GM21367 (cell line): ENCODE measurements around the gene MX1.
"Not testable (repeated sequence)": the region's sequence is repeated elsewhere in the genome, so short reads cannot be mapped to it uniquely, and the experiment has no call there.

ENCODE experiments used
- ATAC-seq: cut with Tn5 transposase; IDR thresholded peaks from one replicate; pipeline ENCODE4 v1.9.1; 2021; ENCODE audit not compliant: unreplicated experiment

The MX1 gene

DNA sequence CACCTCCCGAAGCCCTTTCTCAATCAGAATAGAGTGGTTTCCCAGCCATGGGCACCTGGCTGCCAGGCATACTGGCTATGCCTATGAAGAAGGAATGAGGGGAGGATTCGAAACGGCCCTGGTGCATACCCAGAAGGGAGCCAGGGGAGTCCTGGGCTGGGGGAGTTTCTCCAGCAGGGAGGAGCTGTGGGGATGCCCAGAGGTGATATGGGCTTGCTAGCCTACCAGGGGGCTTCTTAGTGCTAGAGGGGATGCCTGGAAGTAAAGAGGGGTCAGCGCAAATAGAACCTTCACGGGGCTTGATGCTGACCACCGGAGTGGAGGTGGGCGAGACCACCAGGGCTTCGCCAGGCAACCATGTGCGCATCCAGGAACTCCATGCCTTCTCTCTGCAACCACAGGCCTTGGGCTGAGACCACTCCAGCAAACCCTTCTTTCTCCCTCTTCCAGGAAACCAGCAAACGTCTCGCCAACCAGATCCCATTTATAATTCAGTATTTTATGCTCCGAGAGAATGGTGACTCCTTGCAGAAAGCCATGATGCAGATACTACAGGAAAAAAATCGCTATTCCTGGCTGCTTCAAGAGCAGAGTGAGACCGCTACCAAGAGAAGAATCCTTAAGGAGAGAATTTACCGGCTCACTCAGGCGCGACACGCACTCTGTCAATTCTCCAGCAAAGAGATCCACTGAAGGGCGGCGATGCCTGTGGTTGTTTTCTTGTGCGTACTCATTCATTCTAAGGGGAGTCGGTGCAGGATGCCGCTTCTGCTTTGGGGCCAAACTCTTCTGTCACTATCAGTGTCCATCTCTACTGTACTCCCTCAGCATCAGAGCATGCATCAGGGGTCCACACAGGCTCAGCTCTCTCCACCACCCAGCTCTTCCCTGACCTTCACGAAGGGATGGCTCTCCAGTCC lies 18.2 kb upstream of the MX1 start:
- ATAC-seq: no peak

DNA sequence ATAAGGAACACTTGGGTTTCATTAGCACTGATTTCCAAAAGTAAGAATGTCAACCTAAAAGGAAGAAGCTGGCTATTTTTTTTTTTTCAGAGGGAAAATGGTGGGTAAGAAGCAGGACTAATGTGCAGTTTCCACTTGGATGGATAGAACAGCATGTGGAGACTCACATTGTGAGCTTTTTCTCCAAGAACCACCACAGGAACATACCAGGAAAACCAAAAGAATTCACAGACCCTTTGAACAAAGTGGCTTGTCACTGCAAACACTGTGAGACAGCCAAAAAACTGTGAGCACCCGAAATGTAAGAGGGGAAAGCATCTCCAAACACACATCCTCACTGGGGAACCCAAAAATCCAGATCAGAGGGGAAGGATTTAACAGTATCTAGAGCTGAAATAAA lies 15.7 kb upstream of the MX1 start:
- no peak for ATAC-seq

DNA sequence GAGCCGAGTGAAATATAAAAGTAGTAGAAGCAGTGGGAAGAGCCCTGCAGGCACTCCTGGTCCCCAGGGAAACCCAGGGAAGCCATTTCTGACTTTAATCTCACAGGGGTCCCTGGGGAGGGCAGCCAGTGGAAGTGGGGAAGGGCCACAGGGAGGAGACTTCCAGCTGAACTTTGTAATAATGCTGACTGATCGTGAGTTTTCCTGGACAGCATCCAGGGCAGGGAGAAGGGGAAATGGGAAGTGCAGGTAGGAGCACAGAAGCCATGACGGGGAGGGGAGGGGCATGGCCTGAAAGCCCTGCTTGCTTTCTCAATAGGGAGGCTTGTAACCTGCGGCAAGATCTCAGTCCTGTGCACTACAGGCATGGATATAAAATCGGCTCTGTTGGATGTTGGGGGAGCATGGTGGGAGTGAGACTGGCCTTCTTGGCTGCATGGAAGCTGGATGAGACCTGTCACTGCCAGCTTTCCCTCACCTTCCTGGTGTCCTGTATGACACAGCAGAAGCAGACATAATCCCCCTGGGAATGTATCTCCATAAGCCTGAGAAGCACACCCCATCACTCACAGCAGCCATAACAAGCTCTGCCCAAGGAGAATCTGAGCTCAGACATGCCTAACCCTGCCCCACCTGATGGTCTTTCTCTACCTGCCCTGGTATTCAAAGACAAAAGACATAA lies 15.1 kb upstream of the MX1 start:
- no peak for ATAC-seq

DNA sequence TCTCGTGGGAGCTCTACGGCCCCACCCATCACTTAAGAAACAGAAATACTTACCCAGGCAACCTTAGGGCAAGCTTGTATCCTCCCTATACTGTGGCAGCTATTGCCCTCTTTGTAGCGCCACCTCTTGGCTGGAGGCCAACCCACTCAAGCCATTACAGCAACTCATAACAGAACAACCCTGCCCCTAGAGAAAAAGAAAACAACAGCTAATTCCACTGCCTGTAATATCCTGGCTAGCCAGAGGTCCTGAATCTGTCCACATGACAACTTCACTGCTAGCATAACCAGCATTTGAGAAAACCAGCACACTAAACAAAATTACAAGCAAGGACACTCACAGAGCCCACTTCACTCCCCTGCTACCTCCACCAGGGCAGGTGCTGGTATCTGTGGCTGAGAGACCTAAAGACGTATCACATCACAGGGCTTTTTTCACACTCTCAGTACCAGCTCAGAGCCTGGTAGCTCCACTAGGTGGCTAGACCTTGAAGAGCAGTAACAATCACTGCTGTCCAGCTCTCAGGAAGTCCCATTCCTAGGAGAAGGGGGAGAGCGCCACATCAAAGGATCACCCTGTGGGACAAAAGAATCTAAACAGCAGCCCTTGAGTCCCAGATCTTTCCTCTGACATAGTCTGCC lies 14.5 kb upstream of the MX1 start:
- no peak for ATAC-seq

DNA sequence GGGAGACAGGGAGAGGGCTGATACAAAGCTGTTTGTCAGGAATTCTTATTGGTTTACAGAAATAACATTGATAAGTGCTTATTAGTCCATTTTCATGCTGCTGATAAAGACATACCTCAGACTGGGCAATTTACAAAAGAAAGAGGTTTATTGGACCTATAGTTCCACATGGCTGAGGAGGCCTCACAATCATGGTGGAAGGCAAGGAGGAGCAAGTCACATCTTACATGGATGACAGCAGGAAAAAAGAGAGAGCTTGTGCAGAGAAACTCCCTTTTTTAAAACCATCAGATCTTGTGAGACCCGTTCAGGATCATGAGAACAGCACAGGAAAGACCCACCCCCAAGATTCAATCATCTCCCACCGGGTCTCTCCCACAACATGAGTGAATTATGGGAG lies 8.5 kb upstream of the MX1 start:
- ATAC-seq: not testable (repeated sequence)

DNA sequence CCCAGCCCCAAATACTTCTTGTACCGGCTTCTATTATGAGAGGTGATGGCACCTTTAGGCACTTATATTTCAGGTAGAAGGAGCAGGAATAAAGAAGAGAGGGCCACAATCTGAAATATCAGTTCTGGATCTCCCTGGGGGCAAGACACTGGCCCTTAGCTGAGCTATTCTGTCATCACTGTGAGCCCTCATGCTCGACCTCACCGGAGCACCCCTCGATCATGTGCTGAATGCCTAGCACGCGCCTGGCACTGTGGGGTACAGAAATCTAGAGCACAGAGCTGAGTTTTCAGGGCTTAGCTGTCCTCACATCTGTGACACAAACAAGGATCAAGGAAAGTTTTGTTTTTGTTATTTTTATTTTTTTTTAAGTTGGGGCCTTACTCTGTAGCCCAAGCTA lies 7.6 kb upstream of the MX1 start:
- no peak for ATAC-seq

DNA sequence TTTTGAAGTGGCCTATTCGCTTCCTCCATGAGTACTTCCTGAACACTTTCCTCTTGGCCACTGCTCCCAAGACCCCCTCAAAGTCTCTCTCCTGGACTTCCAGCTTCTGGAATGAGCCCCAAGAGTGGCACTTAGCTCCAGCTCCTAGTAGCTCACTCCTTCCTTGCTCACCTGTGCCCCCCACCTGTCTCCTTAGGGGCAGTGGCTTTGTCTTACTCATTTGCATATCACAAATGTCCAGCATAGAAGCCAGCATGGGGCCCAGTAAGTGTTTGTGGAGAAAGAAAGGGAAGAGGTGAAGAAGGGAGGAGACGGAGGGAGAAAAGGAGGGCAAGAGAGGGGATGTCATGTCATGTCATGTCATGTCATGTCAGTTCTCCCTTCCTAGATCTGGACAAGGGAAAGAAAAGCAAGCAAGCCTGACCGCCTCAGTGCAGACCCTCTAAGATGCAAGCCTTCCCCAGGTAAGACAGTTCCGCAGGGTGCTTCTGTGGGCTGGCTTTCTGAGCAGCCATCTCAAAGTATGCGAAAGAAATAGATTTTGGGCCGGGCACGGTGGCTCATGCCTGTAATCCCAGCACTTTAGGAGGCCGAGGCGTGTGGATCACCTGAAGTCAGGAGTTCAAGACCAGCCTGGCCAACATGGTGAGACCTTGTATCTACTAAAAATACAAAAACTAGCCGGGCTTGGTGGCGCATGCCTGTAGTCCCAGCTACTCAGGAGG lies 6.9 kb upstream of the MX1 start:
- ATAC-seq: no peak

DNA sequence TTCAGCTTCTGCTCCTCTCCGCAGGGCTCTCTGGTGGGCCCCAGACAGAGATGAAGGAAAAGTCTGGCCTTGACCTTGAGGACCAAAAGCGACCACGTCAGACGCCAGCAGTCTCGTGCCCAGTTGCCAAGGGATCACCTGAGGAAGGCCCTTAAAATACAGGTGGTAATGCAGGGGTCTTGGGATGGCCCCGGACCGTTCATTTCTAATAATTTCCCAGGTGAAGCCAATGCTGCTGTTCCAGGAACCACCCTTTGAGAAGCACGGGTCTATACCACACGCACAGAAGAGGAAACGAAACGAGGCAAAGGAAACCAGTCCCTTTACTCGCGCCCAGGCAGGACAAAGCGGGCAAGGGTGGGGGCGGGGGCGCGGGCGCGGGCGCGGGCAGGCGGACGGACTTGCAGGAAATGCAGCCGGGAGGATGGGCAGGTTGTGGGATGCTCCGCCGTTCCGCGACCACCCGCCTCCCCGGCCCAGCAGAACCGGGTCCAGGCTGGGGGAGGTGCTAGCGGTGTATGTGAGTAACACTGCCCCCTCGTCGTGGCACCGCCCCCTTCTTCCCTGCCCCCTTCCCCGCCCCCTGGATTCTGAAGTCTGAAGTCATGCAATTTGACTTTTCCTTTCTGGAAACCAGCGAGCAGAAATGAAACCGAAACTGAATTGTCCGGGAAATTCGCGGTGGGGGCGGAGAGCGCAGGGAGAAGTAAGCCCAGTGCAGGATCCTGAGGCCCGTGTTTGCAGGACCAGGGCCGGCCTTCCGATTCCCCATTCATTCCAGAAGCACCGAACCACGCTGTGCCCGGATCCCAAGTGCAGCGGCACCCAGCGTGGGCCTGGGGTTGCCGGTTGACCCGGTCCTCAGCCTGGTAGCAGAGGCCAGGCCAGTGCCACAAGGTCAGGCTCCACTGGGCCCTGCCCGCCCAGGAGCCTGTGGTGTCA lies 5.8 kb upstream of the MX1 start:
- ATAC-seq: peak; percentile 80

DNA sequence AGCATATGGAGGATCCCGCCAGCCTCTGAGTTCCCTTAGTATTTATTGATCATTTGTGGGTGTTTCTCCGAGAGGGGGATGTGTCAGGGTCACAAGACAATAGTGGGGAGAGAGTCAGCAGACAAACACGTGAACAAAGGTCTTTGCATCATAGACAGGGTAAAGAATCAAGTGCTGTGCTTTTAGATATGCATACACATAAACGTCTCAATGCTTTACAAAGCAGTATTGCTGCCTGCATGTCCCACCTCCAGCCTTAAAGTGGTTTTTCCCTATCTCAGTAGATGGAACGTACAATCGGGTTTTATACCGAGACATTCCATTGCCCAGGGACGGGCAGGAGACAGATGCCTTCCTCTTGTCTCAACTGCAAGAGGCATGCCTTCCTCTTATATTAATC lies 5.0 kb upstream of the MX1 start:
- ATAC-seq: not testable (repeated sequence)

DNA sequence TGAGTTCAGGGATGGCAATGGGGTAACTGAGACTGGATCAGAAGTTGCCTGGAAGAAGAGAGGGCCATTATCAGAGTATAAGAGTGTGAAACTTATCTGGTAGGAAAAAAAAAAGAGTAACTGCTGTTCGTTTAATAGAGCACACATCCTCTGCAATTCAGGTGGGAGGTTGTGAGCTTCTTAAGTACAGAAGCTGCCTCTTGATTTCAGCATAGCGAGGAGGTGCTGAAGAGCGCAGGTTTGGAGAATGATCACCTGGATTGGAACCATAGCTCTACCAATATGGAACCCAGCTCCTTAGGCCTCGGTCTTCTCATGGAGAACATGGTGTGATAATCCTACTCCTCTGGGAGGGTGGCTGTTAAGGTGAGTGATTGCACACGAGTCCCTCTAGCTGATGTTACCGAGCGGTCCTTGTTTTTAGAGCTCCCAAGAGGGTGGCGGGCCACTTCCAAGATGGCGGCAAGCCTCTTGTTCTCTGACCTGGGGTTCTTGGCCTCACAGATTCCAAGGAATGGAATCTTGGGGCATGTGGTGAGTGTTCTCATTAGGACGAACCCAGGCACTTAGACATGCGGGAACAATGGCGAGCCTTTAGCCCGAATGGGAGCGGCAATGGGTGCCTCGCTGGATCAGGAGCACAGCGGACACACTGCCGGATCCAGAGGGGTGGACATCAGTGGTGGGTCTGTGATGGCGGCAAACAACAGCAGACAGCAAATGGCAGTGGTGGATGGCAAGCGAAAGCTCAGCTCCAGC lies 3.3 kb upstream of the MX1 start:
- no peak for ATAC-seq

DNA sequence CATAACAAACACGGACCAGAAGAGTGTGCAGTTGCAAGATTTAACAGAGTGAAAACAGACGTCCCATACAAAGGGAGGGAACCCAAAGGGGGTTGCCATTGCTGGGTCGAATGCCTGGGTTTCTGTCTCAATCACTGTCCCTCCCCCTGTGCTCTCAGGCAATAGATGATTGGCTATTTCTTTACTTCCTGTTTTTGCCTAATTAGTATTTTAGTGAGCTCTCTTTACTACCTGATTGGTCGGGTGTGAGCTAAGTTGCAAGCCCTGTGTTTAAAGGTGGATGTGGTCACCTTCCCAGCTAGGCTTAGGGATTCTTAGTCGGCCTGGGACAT lies 2.8 kb upstream of the MX1 start:
- ATAC-seq: not testable (repeated sequence)

DNA sequence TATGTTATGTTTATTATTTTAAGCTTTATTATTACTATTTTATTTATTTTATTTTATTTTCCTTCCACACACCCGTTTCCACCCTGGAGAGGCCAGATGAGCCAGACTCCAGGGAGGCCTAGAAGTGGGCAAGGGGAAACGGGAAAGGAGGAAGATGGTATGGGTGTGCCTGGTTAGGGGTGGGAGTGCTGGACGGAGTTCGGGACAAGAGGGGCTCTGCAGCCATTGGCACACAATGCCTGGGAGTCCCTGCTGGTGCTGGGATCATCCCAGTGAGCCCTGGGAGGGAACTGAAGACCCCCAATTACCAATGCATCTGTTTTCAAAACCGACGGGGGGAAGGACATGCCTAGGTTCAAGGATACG lies 468 bp upstream of the MX1 start:
- no peak for ATAC-seq

DNA sequence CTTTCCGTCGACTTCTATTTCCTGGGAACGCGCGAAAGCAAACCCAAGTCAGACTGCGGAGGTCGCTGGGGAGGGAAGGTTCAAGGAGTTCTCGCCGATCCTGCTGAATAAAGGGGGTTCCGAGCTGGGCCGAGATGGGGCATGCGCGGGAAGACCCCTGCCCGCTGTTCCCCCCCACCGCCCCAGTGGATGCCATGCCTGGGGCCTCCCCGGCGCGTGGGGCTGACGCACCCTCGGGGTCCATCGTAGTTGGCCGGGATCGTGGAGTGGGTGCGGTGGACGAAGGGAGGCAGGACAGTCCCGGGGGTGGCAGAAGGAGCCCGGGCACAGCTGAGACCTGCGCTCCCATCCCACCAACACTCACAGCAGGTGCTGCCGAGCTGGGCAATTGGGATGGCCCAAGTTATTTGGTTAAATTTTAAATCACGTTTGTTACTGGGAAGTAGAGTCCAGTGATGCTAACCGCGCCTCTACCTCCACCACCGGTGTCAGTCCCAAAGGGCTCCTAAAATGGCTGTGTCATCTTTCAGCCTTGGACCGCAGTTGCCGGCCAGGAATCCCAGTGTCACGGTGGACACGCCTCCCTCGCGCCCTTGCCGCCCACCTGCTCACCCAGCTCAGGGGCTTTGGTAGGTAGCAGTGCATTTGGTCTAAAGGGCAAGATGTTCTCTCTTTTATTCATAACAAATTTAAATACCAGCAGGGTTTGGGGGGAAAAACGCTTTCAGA lies 801 bp downstream of the MX1 start:
- no peak for ATAC-seq

DNA sequence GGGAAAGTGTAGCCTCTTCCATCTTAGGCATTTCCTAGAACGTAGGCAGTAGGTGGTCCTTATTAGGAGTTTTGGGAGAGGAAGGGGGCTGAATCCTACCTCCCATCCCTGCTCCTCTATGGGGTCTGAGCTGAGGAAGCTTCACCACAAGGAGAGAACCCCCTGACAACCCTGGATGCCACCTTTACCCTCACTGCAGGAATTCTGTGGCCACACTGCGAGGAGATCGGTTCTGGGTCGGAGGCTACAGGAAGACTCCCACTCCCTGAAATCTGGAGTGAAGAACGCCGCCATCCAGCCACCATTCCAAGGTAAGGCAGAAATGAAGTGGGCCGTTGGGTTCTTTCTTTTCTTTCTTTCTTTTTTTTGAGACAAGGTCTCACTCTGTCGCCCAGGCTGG lies 1.5 kb downstream of the MX1 start:
- no peak for ATAC-seq

DNA sequence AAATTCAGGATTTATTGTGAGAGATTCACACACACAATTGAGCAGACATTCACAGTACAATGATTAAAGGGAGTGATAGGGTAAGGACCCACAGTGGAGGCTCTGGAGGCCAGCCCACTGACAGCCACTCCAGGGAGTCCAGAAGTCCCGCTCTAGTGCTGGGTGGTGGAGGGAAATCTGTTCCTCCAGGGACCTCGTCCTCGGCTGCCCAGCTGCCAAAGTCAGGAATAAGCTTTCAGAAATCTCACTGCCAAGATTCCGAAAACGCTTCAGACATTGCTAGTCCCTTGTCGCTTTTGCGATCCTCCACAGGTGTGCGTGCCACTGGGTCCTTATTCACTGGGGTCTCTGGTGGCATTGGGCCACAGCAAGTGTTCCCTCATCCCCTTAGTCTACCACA lies 2.3 kb downstream of the MX1 start:
- ATAC-seq: no peak

DNA sequence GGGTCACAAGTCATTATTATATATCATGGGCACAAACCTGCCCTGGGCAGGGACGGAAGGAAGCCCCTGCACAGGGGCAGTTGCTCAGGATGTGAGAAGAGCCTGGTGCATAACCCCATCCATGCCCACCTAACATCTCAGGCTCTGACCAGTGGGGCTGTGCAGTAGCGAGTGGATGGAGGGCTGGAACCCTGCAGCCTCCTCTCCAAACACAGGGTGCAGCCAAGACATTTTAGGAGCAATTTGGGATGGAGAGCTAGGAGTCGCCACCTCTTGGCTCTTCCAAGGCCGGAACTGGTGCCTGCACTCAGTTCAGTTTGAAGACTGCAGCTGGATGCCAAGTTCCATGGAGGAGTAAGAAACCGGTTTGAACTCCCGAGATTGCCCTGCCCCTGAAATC lies 2.8 kb downstream of the MX1 start:
- ATAC-seq: no peak

DNA sequence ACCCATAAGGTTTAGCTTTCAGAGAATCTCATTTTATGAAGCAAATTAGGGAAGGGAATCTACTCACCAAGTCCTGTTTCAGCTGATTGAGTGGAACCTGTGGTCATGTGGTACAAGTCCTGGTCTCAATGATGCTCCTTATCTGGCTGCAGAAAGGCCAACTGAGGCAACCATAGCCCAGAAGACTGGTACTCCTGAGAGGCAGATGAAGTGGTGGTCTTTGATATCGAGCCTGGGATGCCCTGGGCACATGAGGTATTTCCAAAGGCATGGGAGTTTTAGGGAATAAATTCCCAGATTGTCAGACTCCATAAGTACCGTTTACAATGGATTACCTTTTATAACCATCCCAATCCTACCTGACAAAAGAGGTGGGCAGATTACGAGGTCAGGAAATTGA lies 3.3 kb downstream of the MX1 start:
- ATAC-seq: no peak

DNA sequence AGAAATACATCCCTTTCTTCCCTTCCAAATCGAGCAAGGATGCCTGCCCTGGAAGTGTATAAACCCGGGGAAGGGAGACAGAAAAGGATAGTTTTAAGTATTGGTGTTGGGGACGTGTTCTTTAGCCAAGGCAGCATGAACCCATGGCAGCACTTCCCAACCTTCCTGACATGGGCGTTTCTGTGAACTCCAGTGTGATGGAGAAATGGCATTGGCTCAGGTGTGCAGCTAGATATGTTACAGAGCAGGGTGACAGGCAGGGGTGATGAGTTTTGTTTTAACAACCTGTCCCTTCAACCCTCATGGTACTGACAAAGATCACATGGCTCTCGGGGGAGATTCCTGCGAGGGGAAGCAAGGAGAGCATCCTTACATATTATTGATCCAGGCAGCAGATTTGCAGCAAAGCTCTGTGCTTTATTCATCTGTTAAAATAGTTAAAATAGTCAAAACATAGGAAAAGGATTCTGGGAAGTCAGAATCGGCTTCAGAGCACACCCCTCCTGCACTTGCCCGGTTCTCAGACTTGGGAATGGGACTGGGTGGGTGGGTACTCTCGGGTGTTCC lies 4.0 kb downstream of the MX1 start:
- no peak for ATAC-seq
